HepG2 (cell line): ENCODE measurements around the gene OTOP3. TPM values are rescaled to one million over a fixed set of nuclear protein-coding genes. Genes with fewer than 3 reads are reported as not detected.

Experiments used
- KAT8 ChIP-seq: IDR thresholded peaks from 2 replicates; pipeline ENCODE4 v1.6.1; 2016; ENCODE audit warnings: missing genetic modification reagents, missing compliant biosample characterization
- KDM6A ChIP-seq: IDR thresholded peaks from 2 replicates; pipeline ENCODE4 v1.6.1; 2016; ENCODE audit warnings: low read depth
- POLR2AphosphoS5 ChIP-seq: IDR thresholded peaks from 2 replicates; pipeline ENCODE4 v1.6.1; 2012; ENCODE audit warnings: low read depth, low read length
- SMAD3 ChIP-seq: sonication (generic); formaldehyde crosslinking; IDR thresholded peaks from 2 replicates; pipeline ENCODE4 v1.4.0; 2020; ENCODE audit warnings: missing genetic modification reagents
- SMAD9 ChIP-seq: sonication (generic); formaldehyde crosslinking; IDR thresholded peaks from 2 replicates; pipeline ENCODE4 v1.5.1; 2020; ENCODE audit warnings: mild to moderate bottlenecking, missing genetic modification reagents
- SOX13 ChIP-seq, 3 experiments: fragments of 450-650 bp in 1 of 3; sonication (generic) in 1 of 3; formaldehyde crosslinking in 1 of 3; IDR thresholded peaks in 2 of 3; conservative IDR thresholded peaks in 1 of 3; 2 replicates each; pipeline versions ENCODE4 v1.5.0 to v1.6.1; 2016 to 2020; ENCODE audit warnings: antibody characterized with exemption in 1 of 3, mild to moderate bottlenecking in 1 of 3, missing compliant biosample characterization in 1 of 3, missing genetic modification reagents in 1 of 3, moderate library complexity in 1 of 3
- TBX2 ChIP-seq: sonication (generic); formaldehyde crosslinking; IDR thresholded peaks from 2 replicates; pipeline ENCODE4 v1.5.0; 2020; ENCODE audit warnings: missing genetic modification reagents, mild to moderate bottlenecking, borderline replicate concordance
- TCF7 ChIP-seq: sonication (generic); IDR thresholded peaks from 2 replicates; pipeline ENCODE4 v1.6.1; 2016; ENCODE audit warnings: antibody characterized with exemption, low read depth
- ZNF251 ChIP-seq: sonication (generic); formaldehyde crosslinking; IDR thresholded peaks from 2 replicates; pipeline ENCODE4 v1.9.0; 2021; ENCODE audit warnings: mild to moderate bottlenecking, missing genetic modification reagents
- ZNF432 ChIP-seq: sonication (generic); formaldehyde crosslinking; IDR thresholded peaks from 2 replicates; pipeline ENCODE4 v1.5.0; 2020; ENCODE audit warnings: missing genetic modification reagents, mild to moderate bottlenecking, borderline replicate concordance
- ZNF703 ChIP-seq: sonication (generic); formaldehyde crosslinking; IDR thresholded peaks from 2 replicates; pipeline ENCODE4 v1.5.1; 2020; ENCODE audit warnings: missing genetic modification reagents, mild to moderate bottlenecking, moderate library complexity, borderline replicate concordance
- ZNF737 ChIP-seq: sonication (generic); formaldehyde crosslinking; IDR thresholded peaks from 2 replicates; pipeline ENCODE4 v1.5.0; 2020; ENCODE audit warnings: missing genetic modification reagents, mild to moderate bottlenecking, borderline replicate concordance
- ZNF83 ChIP-seq: sonication (generic); formaldehyde crosslinking; IDR thresholded peaks from 2 replicates; pipeline ENCODE4 v1.4.0; 2020; ENCODE audit warnings: missing genetic modification reagents, mild to moderate bottlenecking, borderline replicate concordance
- ZSCAN12 ChIP-seq: sonication (generic); formaldehyde crosslinking; IDR thresholded peaks from 2 replicates; pipeline ENCODE4 v1.9.0; 2021; ENCODE audit warnings: mild to moderate bottlenecking, missing genetic modification reagents
- polyA plus RNA-seq, 8 experiments: library from polyadenylated mRNA; depleted of rRNA in 3 of 8; stranded (reverse) in 7 of 8; unstranded in 1 of 8; fragments of >200 nt; fragmentation: Illumina TruSeq in 4 of 8; extraction: Trizol in 4 of 8; gene quantifications; 2 replicates each; pipeline versions ENCODE4 v1.2.1 to v1.2.3, GENCODE V29; 2011 to 2016; ENCODE audit warnings: low read depth in 4 of 8, missing spikeins in 1 of 8, mixed read lengths in 1 of 8; ENCODE audit not compliant: insufficient read depth in 1 of 8
- total RNA-seq, 5 experiments: library from RNA; depleted of rRNA; stranded (reverse); fragments of >200 nt; fragmentation: Illumina TruSeq; extraction: Trizol; gene quantifications; 2 replicates each; pipeline ENCODE4 v1.2.3, GENCODE V29; 2016; ENCODE audit warnings: low read depth in 1 of 5
- TF ChIP-seq, protein P1 (sequence below): sonication (generic); formaldehyde crosslinking; IDR thresholded peaks from 2 replicates; pipeline ENCODE4 v1.5.1; 2020; ENCODE audit warnings: mild to moderate bottlenecking, missing genetic modification reagents, moderate library complexity
- TF ChIP-seq, protein P2 (sequence below): sonication (generic); formaldehyde crosslinking; IDR thresholded peaks from 2 replicates; pipeline ENCODE4 v1.8.0; 2022; ENCODE audit warnings: missing genetic modification reagents, mild to moderate bottlenecking, moderate library complexity, borderline replicate concordance
- TF ChIP-seq, protein P3 (sequence below): sonication (generic); formaldehyde crosslinking; IDR thresholded peaks from 2 replicates; pipeline ENCODE4 v1.5.1; 2020; ENCODE audit warnings: mild to moderate bottlenecking, missing genetic modification reagents, moderate library complexity
- TF ChIP-seq, protein P4 (sequence below): sonication (generic); formaldehyde crosslinking; IDR thresholded peaks from 2 replicates; pipeline ENCODE4 v1.5.1; 2020; ENCODE audit warnings: missing genetic modification reagents, mild to moderate bottlenecking, borderline replicate concordance

OTOP3 gene
- total and polyA plus RNA-seq, 2 of the 13 experiments (the other 11 are each of a cell fraction or from before 2014, with no cell fraction given) = not detected

DNA sequence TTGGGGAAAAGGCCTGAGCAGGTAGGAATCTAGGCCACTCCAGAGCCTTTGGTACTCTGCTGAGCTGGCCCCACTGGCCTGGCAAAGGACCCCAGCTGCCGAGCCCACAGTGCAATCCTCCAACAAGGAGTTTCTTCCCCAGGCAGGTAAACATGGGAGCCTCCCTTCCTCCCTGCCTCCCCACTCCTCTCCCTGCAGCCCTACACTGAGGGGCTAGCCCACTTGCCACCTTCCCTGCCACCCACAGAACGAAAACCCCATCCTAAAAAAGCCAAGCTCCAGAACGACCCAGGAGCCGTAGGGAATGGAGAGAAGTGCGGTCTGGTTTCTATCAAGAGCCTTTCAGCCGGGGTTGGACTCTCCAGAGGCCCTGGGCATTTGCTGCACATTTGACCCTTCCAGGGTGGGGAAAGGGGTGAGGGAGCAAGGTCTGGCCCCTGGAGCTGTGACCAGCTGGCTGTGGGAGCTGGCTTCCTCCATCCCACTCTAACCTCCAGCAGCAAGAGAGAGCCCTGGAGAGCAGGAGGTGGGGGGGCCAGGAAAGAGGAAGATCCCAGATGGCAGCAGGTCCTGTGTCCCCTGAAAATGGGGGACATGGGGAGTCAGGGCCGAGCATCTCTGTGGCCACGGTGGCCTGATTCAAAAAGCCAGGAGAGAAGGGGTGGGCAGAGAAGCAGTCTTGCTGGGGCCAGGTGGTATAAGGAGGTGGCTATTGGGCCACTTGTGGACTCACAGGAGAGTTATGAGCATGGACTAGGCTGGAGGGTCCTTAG is 35.6 kb downstream of the OTOP3 start (continued):
- no peak for TF ChIP-seq ZNF432
- TF ChIP-seq ZNF83 (CRISPR knock-in tag) = peak; percentile 68; the same call in 1 of the 2 replicates
- TF ChIP-seq TBX2 (CRISPR knock-in tag) = no peak
- no peak for TF ChIP-seq SOX13 (IDR thresholded peaks at IDR 0.05)
- no peak for TF ChIP-seq SOX13 (CRISPR knock-in tag; conservative IDR thresholded peaks at IDR 0.05 in 1 of 2, IDR thresholded peaks at IDR 0.05 in 1 of 2)
- no peak for TF ChIP-seq KDM6A
- TF ChIP-seq, protein P1, sequence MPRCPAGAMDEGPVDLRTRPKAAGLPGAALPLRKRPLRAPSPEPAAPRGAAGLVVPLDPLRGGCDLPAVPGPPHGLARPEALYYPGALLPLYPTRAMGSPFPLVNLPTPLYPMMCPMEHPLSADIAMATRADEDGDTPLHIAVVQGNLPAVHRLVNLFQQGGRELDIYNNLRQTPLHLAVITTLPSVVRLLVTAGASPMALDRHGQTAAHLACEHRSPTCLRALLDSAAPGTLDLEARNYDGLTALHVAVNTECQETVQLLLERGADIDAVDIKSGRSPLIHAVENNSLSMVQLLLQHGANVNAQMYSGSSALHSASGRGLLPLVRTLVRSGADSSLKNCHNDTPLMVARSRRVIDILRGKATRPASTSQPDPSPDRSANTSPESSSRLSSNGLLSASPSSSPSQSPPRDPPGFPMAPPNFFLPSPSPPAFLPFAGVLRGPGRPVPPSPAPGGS (CRISPR knock-in tag) = no peak
- TF ChIP-seq POLR2AphosphoS5 = no peak
- TF ChIP-seq SMAD9 = no peak
- no peak for TF ChIP-seq KAT8 (CRISPR knock-in tag)
- TF ChIP-seq, protein P2, sequence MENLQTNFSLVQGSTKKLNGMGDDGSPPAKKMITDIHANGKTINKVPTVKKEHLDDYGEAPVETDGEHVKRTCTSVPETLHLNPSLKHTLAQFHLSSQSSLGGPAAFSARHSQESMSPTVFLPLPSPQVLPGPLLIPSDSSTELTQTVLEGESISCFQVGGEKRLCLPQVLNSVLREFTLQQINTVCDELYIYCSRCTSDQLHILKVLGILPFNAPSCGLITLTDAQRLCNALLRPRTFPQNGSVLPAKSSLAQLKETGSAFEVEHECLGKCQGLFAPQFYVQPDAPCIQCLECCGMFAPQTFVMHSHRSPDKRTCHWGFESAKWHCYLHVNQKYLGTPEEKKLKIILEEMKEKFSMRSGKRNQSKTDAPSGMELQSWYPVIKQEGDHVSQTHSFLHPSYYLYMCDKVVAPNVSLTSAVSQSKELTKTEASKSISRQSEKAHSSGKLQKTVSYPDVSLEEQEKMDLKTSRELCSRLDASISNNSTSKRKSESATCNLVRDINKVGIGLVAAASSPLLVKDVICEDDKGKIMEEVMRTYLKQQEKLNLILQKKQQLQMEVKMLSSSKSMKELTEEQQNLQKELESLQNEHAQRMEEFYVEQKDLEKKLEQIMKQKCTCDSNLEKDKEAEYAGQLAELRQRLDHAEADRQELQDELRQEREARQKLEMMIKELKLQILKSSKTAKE = no peak
- no peak for TF ChIP-seq TCF7
- TF ChIP-seq ZNF737 (CRISPR knock-in tag) = 0 out of 2 replicates have a peak, but pooled peaks have one; percentile 43
- TF ChIP-seq, protein P3, sequence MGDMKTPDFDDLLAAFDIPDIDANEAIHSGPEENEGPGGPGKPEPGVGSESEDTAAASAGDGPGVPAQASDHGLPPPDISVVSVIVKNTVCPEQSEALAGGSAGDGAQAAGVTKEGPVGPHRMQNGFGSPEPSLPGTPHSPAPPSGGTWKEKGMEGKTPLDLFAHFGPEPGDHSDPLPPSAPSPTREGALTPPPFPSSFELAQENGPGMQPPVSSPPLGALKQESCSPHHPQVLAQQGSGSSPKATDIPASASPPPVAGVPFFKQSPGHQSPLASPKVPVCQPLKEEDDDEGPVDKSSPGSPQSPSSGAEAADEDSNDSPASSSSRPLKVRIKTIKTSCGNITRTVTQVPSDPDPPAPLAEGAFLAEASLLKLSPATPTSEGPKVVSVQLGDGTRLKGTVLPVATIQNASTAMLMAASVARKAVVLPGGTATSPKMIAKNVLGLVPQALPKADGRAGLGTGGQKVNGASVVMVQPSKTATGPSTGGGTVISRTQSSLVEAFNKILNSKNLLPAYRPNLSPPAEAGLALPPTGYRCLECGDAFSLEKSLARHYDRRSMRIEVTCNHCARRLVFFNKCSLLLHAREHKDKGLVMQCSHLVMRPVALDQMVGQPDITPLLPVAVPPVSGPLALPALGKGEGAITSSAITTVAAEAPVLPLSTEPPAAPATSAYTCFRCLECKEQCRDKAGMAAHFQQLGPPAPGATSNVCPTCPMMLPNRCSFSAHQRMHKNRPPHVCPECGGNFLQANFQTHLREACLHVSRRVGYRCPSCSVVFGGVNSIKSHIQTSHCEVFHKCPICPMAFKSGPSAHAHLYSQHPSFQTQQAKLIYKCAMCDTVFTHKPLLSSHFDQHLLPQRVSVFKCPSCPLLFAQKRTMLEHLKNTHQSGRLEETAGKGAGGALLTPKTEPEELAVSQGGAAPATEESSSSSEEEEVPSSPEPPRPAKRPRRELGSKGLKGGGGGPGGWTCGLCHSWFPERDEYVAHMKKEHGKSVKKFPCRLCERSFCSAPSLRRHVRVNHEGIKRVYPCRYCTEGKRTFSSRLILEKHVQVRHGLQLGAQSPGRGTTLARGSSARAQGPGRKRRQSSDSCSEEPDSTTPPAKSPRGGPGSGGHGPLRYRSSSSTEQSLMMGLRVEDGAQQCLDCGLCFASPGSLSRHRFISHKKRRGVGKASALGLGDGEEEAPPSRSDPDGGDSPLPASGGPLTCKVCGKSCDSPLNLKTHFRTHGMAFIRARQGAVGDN (CRISPR knock-in tag) = no peak
- TF ChIP-seq SMAD3 = 0 out of 2 replicates have a peak, but pooled peaks have one; percentile 7
- TF ChIP-seq ZNF251 (CRISPR knock-in tag) = no peak
- no peak for TF ChIP-seq ZSCAN12
- TF ChIP-seq, protein P4, sequence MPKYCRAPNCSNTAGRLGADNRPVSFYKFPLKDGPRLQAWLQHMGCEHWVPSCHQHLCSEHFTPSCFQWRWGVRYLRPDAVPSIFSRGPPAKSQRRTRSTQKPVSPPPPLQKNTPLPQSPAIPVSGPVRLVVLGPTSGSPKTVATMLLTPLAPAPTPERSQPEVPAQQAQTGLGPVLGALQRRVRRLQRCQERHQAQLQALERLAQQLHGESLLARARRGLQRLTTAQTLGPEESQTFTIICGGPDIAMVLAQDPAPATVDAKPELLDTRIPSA (CRISPR knock-in tag) = no peak
- TF ChIP-seq ZNF703 (CRISPR knock-in tag) = no peak
